HFFc6 (cell line): Measurements from ENCODE around the gene TRDN. TPM values are rescaled to one million over a fixed set of nuclear protein-coding genes. Genes with fewer than 3 reads are reported as not detected.

Experiments
- DNase-seq: peaks from one replicate; pipeline ENCODE4 v3.0.0-alpha.2; 2018
- H3K27ac Mint-ChIP-seq: 2 replicates; pipeline ENCODE4 v1.8.0; 2020; ENCODE audit warnings: mild to moderate bottlenecking, mixed read lengths
- H3K27me3 Mint-ChIP-seq: 2 replicates; pipeline ENCODE4 v1.8.0; 2021; ENCODE audit warnings: mild to moderate bottlenecking, moderate library complexity, mixed read lengths; ENCODE audit not compliant: insufficient read depth
- H3K36me3 Mint-ChIP-seq: 2 replicates; pipeline ENCODE4 v1.8.0; 2021; ENCODE audit warnings: low read depth, mixed read lengths
- H3K4me1 Mint-ChIP-seq: 2 replicates; pipeline ENCODE4 v1.8.0; 2020; ENCODE audit warnings: low read depth, mixed read lengths
- H3K4me3 Mint-ChIP-seq: 2 replicates; pipeline ENCODE4 v1.8.0; 2020; ENCODE audit warnings: mild to moderate bottlenecking, moderate library complexity, mixed read lengths
- H3K9me3 Mint-ChIP-seq: 2 replicates; pipeline ENCODE4 v1.8.0; 2020; ENCODE audit warnings: mild to moderate bottlenecking, mixed read lengths
- CTCF ChIP-seq: fragments of 200-600 bp; sonication (generic); IDR thresholded peaks from 2 replicates; pipeline ENCODE4 v1.5.0; 2021; ENCODE audit warnings: antibody characterized with exemption, mild to moderate bottlenecking
- total RNA-seq, 6 experiments: library from RNA; stranded (reverse); fragmentation: NEBNext Ultra II Directional; extraction: Animal tissue kit (Norgen Biotek cat#: 25700); gene quantifications; 2 replicates in 1 of 6; 3 replicates in 5 of 6; pipeline ENCODE4 v1.2.3, GENCODE V29; 2021

TRDN gene
- total RNA-seq, 6 experiments from 2014 or later, result not detected

DNA sequence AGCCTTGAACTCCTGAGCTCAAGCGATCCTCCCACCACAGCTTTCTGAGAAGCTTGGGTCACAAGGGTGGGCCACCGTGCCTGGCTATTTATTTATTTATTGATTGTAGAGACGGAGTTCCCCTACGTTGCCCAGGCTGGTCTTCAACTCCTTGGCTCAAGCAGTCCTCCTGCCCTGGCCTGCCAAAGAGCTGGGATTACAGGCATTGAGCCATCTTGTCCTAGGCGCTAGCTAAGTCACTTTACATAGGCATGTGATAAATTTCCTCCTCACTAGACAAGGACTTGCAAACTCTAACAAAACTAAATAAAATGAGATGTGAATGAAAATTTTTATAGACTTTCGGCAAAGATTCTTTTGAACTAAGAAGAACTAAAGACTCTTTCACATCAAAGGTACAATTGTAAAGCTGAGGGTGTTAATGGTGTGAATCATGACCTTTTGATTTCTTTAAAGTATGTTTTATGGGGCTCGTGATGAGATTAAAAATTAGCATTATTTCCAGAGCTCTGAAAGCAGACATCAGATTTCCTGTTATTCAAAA, 428.7 kb downstream of the TRDN start:
- Mint-ChIP-seq H3K36me3 (no peaks in the 10 kb centered on the region), H3K27me3 (no peaks in the 10 kb centered on the region), H3K4me3 (no peak overlapping the region), H3K9me3 (peaks cover 18% of the 10 kb centered on the region), H3K4me1 (no peaks in the 10 kb centered on the region), H3K27ac (no peak overlapping the region)
- no peak for TF ChIP-seq CTCF
- no peak for DNase-seq

DNA sequence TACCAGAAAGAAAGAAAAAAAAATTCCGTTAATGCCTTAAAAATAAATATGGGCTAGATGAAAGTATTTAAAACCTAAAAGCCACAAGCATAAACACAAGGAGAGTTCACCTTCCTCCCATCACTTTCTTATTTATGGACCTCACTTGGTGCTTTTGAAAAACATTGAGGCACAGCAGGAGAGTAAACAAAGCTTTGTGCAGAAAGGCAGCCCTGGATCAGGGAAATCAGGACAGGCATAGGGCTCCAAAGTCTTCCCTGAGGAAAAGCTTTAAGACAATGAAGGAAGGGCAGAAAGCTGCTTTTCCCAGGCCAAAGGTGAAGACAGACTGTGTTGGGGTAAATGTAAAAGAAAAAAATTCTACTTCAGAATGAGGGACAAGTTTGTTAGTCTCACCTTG, 432.8 kb downstream of the TRDN start:
- H3K4me1 Mint-ChIP-seq, result no peaks in the 10 kb centered on the region
- no peaks in the 10 kb centered on the region for H3K36me3 Mint-ChIP-seq
- no peak for TF ChIP-seq CTCF
- H3K9me3 Mint-ChIP-seq, result peaks cover 32% of the 10 kb centered on the region
- H3K4me3 Mint-ChIP-seq, result no peak overlapping the region
- no peaks in the 10 kb centered on the region for H3K27me3 Mint-ChIP-seq
- no peak for DNase-seq
- H3K27ac Mint-ChIP-seq, result no peak overlapping the region

DNA sequence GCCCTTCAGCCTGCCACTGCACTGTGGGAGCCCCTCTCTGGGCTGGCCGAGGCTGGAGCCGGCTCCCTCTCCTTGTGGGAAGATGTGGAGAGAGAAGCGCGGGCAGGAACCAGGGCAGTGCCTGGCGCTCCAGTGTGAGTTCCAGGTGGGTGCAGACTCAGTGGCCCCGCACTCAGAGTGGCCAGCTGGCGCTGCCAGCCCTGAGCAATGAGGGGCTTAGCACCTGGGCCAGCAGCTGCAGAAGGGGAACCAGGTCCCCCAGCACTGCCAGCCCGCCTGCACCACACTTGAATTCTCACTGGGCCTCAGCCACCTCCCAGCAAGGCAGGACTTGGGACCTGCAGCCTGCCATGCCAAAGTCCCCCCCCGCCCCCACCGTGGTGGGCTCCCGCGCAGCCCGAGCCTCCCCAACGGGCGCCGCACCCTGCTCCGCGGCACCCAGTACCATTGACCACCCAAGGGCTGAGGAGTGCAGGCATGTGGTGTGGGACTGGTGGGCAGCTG, 434.8 kb downstream of the TRDN start:
- H3K27me3 Mint-ChIP-seq, result no peaks in the 10 kb centered on the region
- no peak overlapping the region for H3K4me3 Mint-ChIP-seq
- no peaks in the 10 kb centered on the region for H3K4me1 Mint-ChIP-seq
- no peaks in the 10 kb centered on the region for H3K36me3 Mint-ChIP-seq
- no peak for TF ChIP-seq CTCF
- no peak for DNase-seq
- H3K9me3 Mint-ChIP-seq, result peaks cover 30% of the 10 kb centered on the region
- no peak overlapping the region for H3K27ac Mint-ChIP-seq

DNA sequence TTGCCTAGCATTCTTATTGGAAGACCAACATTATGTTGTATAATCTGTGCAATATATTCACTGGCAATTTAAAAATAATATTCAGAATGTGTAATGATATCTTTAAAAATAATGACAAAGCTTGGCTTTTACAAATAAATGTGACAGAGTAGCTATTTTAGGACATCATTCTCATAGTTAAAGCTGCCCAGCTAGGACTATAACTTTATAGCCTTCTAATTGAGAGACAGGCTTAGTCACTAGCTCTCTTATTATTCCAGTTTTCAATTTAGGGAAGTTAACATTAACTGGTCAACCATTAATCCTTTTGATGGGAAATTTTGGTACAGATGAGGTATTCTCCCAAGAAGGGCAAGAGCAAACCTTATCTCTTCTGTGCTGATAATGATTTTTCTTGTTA, 443.5 kb downstream of the TRDN start:
- peaks cover 23% of the 10 kb centered on the region for H3K9me3 Mint-ChIP-seq
- no peaks in the 10 kb centered on the region for H3K4me1 Mint-ChIP-seq
- DNase-seq, result no peak
- peaks cover 4% of the 10 kb centered on the region; the same call in 1 of the 2 replicates for H3K36me3 Mint-ChIP-seq
- no peak overlapping the region for H3K4me3 Mint-ChIP-seq
- no peak overlapping the region for H3K27ac Mint-ChIP-seq
- no peaks in the 10 kb centered on the region for H3K27me3 Mint-ChIP-seq
- TF ChIP-seq CTCF, result no peak

DNA sequence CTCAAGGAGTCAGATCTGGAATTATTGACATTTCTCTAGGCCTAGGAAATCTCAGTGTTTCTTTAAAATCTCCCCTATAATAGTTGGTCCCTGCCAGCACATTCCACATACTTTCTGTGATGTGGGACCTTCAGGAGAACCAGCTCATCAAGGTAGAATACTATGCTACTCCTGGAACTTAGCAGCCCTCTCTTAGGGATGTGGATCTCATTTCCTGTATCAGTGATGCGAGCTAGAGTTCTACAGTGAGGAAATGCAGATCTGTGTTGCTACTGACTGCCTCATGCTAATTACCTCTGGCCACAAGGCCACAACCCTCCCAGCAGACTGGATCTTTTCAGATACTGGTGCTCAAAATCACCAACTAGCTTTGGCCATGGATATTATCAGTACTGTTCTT, 446.9 kb downstream of the TRDN start:
- H3K27me3 Mint-ChIP-seq, result no peaks in the 10 kb centered on the region
- no peaks in the 10 kb centered on the region for H3K4me1 Mint-ChIP-seq
- TF ChIP-seq CTCF, result no peak

GRCh38 chr6:123182998-123183397, 453.8 kb downstream of the TRDN start:
- Mint-ChIP-seq H3K27ac (no peak overlapping the region), H3K36me3 (no peaks in the 10 kb centered on the region), H3K4me1 (no peaks in the 10 kb centered on the region), H3K4me3 (no peak overlapping the region), H3K9me3 (peaks cover 60% of the 10 kb centered on the region), H3K27me3 (no peaks in the 10 kb centered on the region)
- no peak for DNase-seq
- no peak for TF ChIP-seq CTCF

More for the DNA sequence above, 446.9 kb downstream of the TRDN start:
- DNase-seq, result no peak
- Mint-ChIP-seq H3K27ac (no peak overlapping the region), H3K4me3 (no peak overlapping the region), H3K9me3 (peaks cover 34% of the 10 kb centered on the region), H3K36me3 (peaks cover 4% of the 10 kb centered on the region; the same call in 1 of the 2 replicates)
